Rectal smooth muscle tissue (tissue), 1 donor: ENCODE data around the gene ADGRG4.

ENCODE experiments used
- H3K27ac ChIP-seq: one replicate; pipeline ENCODE4 v1.7.0; 2013; ENCODE audit warnings: low read depth, low read length, inconsistent platforms
- H3K27me3 ChIP-seq: one replicate; pipeline ENCODE4 v1.7.0; 2013; ENCODE audit warnings: low read length; ENCODE audit not compliant: control insufficient read depth, insufficient read depth
- H3K36me3 ChIP-seq: one replicate; pipeline ENCODE4 v1.7.0; 2013; ENCODE audit warnings: low read length; ENCODE audit not compliant: control insufficient read depth, insufficient read depth
- H3K4me1 ChIP-seq: one replicate; pipeline ENCODE4 v1.7.0; 2013; ENCODE audit warnings: low read length; ENCODE audit not compliant: control insufficient read depth, insufficient read depth
- H3K4me3 ChIP-seq: one replicate; pipeline ENCODE4 v1.7.0; 2013; ENCODE audit warnings: low read length
- H3K9ac ChIP-seq: one replicate; pipeline ENCODE4 v1.7.0; 2013; ENCODE audit warnings: low read length

Gene ADGRG4

GRCh38 chrX:136354201-136354600 lies 53.4 kb downstream of the ADGRG4 start:
- no peak overlapping the region for H3K9ac ChIP-seq
- H3K4me1 ChIP-seq = no peaks in the 10 kb centered on the region
- no peak overlapping the region for H3K27ac ChIP-seq
- H3K4me3 ChIP-seq = no peak overlapping the region
- peaks cover 2% of the 10 kb centered on the region for H3K27me3 ChIP-seq
- H3K36me3 ChIP-seq = no peaks in the 10 kb centered on the region

GRCh38 chrX:136369377-136369776 lies 68.6 kb downstream of the ADGRG4 start:
- no peak overlapping the region for H3K27ac ChIP-seq
- no peaks in the 10 kb centered on the region for H3K27me3 ChIP-seq

GRCh38 chrX:136376713-136377112 lies 76.0 kb downstream of the ADGRG4 start:
- H3K27me3 ChIP-seq = no peaks in the 10 kb centered on the region
- H3K4me1 ChIP-seq = no peaks in the 10 kb centered on the region
- H3K36me3 ChIP-seq = no peaks in the 10 kb centered on the region
- H3K4me3 ChIP-seq = no peak overlapping the region
- no peak overlapping the region for H3K27ac ChIP-seq
- no peak overlapping the region for H3K9ac ChIP-seq

More at GRCh38 chrX:136369377-136369776, 68.6 kb downstream of the ADGRG4 start:
- no peaks in the 10 kb centered on the region for H3K4me1 ChIP-seq
- no peak overlapping the region for H3K4me3 ChIP-seq
- no peak overlapping the region for H3K9ac ChIP-seq
- H3K36me3 ChIP-seq = no peaks in the 10 kb centered on the region

- Histone ChIP-seq H3K36me3 (no peaks in the 10 kb centered on the region), H3K4me3 (no peak overlapping the region), H3K27ac (no peak overlapping the region), H3K9ac (no peak overlapping the region), H3K4me1 (no peaks in the 10 kb centered on the region), H3K27me3 (no peaks in the 10 kb centered on the region)
These were observed 79.4 kb downstream of the ADGRG4 start for GRCh38 chrX:136380010-136380769.

- Histone ChIP-seq H3K27me3 (peaks cover 2% of the 10 kb centered on the region), H3K9ac (no peak overlapping the region), H3K27ac (no peak overlapping the region), H3K36me3 (no peaks in the 10 kb centered on the region), H3K4me1 (no peaks in the 10 kb centered on the region), H3K4me3 (no peak overlapping the region)
These were observed 85.4 kb downstream of the ADGRG4 start for GRCh38 chrX:136386173-136386572.

- Histone ChIP-seq H3K4me1 (no peaks in the 10 kb centered on the region), H3K27ac (no peak overlapping the region), H3K4me3 (no peak overlapping the region), H3K27me3 (peaks cover 2% of the 10 kb centered on the region), H3K9ac (no peak overlapping the region), H3K36me3 (no peaks in the 10 kb centered on the region)
These were observed 86.1 kb downstream of the ADGRG4 start for GRCh38 chrX:136386826-136387225.

- Histone ChIP-seq H3K27me3 (peaks cover 2% of the 10 kb centered on the region), H3K27ac (no peak overlapping the region), H3K9ac (no peak overlapping the region), H3K4me1 (no peaks in the 10 kb centered on the region), H3K4me3 (no peak overlapping the region), H3K36me3 (no peaks in the 10 kb centered on the region)
These were observed 87.3 kb downstream of the ADGRG4 start for GRCh38 chrX:136387951-136388502.

GRCh38 chrX:136390921-136391320 lies 90.2 kb downstream of the ADGRG4 start:
- no peak overlapping the region for H3K9ac ChIP-seq
- no peak overlapping the region for H3K4me3 ChIP-seq
- H3K27ac ChIP-seq = no peak overlapping the region
- H3K27me3 ChIP-seq = peaks cover 2% of the 10 kb centered on the region
- H3K4me1 ChIP-seq = no peaks in the 10 kb centered on the region
- H3K36me3 ChIP-seq = no peaks in the 10 kb centered on the region

GRCh38 chrX:136395271-136395670 lies 94.5 kb downstream of the ADGRG4 start:
- Histone ChIP-seq H3K27me3 (no peaks in the 10 kb centered on the region), H3K27ac (no peak overlapping the region), H3K4me1 (no peaks in the 10 kb centered on the region), H3K36me3 (no peaks in the 10 kb centered on the region), H3K4me3 (no peak overlapping the region), H3K9ac (no peak overlapping the region)

GRCh38 chrX:136397001-136397400 lies 96.2 kb downstream of the ADGRG4 start:
- no peak overlapping the region for H3K27ac ChIP-seq
- no peaks in the 10 kb centered on the region for H3K27me3 ChIP-seq
- H3K9ac ChIP-seq = no peak overlapping the region
- no peaks in the 10 kb centered on the region for H3K36me3 ChIP-seq
- no peaks in the 10 kb centered on the region for H3K4me1 ChIP-seq
- no peak overlapping the region for H3K4me3 ChIP-seq

GRCh38 chrX:136405126-136405525 lies 104.4 kb downstream of the ADGRG4 start:
- H3K27me3 ChIP-seq = no peaks in the 10 kb centered on the region
- H3K9ac ChIP-seq = no peak overlapping the region
- H3K27ac ChIP-seq = no peak overlapping the region
- H3K36me3 ChIP-seq = no peaks in the 10 kb centered on the region
- H3K4me1 ChIP-seq = no peaks in the 10 kb centered on the region
- H3K4me3 ChIP-seq = no peak overlapping the region

GRCh38 chrX:136417806-136418205 lies 117.0 kb downstream of the ADGRG4 start:
- H3K4me3 ChIP-seq = no peak overlapping the region
- H3K4me1 ChIP-seq = no peaks in the 10 kb centered on the region
- H3K9ac ChIP-seq = no peak overlapping the region
- H3K36me3 ChIP-seq = no peaks in the 10 kb centered on the region
- H3K27me3 ChIP-seq = no peaks in the 10 kb centered on the region
- H3K27ac ChIP-seq = no peak overlapping the region

GRCh38 chrX:136421338-136421737 lies 120.6 kb downstream of the ADGRG4 start:
- Histone ChIP-seq H3K9ac (no peak overlapping the region), H3K27me3 (no peaks in the 10 kb centered on the region), H3K27ac (no peak overlapping the region), H3K36me3 (no peaks in the 10 kb centered on the region), H3K4me1 (no peaks in the 10 kb centered on the region), H3K4me3 (no peak overlapping the region)
